NCI-H2196 treated with DMSO at 0.1 percent for 48 hours (cell line): ENCODE measurements around the gene PDS5B.

Experiments used
- DNase-seq: peaks from one replicate; lab custom pipeline; 2025; ENCODE audit not compliant: unreplicated experiment; lab: John Stamatoyannopoulos, UW

PDS5B gene

DNA sequence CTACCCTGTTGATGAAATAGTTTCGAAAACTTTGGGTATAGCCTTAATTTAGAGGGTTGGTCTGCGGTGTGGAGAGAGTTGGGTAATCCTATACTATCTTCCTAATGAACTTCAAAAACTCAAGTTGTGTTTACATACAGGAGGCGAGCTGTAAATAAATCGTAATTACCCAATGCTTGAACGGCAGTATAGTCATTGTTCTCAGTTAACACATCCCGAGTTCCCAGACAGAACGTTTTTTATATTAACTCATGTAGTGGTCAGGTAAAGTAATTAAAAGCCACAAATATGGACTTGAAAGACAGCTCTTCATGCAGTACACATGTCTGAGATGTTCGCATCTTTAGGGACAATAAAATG is 1.5 kb downstream of the PDS5B start:
- no peak for DNase-seq

DNA sequence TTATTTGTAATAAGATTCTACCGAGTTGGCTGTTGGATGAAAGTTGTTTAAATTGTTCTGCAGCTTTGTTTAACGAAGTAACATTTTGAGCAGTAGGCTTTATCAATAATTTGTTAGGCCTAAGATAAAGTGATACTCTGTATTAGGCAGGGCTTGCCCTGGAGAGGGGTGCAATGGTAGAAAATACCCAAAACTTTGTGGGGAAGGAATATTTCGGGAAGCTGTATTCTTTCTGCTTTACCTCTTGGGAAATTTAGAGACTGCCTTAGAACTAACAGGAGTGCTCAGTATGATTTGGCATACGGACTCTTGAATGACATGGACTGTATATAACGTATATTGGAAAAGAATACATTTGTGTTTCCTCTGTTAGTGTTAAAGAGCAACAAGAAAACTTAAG is 2.5 kb downstream of the PDS5B start:
- no peak for DNase-seq

DNA sequence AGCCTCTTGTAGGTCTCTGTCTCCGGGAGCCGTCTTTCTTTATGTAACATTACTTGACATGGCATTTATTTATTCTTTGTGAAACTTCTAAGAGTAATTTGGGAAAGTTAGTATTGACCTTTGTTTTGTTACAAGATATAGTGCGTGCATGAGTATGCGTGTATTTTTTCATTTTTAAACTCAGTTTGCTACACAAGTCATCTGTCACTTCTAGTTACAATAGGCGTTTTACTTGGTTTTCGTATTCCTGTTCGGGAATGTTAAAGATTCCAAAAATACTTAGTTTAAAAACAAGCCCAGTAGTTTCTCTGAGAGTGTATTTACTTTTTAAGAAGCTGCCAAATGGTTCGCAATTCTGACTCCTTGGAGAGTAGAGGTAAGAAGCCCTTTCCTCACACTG is 3.2 kb downstream of the PDS5B start:
- DNase-seq: no peak

DNA sequence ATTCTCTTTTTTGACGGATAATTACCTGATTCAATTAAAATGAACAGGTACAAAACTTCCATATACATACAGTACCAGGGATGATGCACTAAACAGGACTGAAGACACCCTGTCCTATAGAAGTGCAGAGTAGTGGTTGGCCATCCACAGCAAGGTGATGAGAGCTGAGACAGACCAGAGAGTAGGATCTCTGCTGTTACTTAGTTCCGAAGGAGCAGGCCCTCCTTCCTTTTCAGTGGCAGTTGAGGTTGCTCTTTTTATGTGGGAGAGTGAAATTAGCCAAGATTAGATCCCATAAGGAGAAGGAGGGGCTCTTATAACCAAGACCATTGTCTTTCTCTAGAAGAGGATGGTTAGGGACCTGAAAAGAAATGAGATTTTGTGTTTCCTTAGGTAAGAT is 4.0 kb downstream of the PDS5B start:
- no peak for DNase-seq

DNA sequence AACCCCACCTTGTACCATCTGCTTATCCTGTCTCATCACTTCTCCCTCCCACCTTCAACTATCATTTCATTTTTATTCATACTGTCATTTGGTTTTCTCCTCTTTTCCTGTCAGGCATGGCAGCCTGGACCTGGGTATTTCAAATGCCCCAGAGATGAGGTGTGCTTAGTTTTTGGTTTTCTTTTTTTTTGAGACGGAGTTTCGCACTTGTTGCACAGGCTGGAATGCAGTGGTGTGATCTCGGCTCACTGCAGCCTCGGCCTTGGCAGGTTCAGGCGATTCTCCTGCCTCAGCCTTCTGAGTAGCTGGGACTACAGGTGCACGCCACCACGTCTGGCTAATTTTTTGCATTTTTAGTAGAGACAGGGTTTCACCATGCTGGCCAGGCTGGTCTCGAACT is 5.8 kb downstream of the PDS5B start:
- no peak for DNase-seq

DNA sequence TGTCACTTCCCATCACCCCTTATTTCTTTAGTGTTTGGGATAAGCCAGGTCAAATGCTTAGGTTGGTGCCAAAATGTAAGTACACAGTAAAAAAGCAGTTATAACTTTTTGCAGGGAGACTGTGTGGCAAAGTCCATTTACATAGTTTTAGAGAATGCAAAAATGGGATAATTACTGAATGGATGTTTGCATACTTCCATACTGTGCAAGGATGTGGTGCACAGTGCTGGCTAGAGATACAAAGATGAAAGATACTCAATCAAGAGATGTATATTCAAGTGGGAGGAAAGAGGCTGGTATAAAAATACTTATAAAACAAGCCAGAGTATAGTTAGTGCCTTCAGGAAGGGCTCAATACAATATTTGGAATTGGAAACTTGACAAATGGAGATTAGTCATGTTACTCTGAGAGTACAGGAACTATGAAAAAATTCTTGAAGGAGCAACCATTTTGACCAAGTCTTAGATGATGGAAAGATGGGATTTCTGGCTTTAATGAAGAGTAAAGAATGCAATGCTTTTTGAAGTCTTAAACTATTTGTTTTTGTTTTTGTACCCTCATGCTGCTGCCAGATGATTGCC is 8.0 kb downstream of the PDS5B start:
- no peak for DNase-seq

DNA sequence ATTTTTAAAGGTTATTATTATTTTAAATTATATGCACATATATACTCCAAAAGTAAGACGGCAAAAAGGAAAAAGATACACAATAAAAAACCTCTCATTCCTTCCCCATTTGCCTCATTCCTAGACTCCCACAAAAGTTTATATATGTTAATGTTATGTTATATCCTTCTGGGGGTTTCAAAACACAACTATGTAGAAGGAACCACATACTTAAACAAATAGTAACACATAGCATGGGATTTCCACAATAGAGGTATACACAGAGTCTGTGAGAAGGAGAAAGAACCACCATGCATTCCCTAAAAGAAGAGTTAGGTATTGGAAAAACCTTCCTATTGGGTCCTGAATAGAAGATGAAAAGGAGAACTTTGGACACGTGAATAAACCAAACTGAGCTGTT is 9.1 kb downstream of the PDS5B start:
- no peak for DNase-seq

DNA sequence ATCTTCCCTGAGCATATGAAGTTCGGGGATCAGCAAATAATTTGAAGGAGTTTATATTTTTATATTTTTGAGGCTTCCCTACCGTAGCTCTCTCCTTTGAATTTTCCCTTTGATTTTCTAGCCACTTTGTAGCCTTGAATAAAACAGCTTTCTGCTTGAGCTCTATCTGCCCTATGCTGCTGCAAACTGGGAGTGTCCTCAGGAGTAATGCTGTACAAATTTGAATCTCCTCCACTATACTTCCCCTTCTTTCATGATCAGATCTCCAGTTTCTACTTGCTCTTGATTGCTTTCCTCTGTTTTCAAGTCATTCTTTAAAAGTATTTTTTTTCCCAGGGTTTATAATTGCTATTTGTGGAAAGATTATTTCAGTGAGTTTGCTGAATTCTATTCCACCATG is 14.6 kb downstream of the PDS5B start:
- DNase-seq: no peak

DNA sequence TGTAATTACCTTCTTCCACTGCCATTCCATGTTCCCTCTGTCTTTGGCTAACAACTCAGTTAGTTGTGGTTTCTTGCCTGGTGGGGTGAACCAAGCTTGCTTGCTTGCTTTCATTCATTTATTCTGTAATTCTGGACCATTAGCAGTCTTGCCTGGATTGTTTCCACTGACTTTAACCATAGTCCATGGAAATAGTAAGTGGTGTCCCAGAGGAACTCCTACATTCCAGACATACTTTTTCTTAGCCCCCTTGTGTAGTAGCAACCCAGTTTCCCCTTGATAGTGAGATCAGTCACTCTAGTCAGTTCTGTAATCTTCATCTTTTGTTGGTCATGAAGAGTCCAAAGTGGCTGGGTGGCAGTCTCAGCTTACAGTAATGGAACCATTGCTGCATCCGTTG is 23.2 kb downstream of the PDS5B start:
- no peak for DNase-seq

DNA sequence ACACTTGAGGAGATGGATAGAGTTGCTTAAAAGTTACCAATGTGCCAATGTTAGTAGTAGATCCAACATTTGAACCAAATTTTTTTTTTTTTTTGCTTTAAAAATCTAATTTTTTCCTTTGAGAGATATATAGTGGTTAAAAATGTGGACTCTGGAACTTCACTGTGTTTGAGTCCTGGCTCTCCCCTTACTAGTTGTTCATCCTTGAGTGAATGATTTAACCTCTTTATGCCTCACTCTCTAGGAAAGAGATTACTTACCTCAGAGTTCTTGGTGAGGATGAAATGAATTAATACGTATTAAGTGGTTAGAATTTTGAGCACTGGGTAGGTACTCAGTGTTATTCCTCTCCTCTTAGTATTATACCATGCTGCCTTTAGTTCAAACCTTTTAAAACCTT is 24.3 kb downstream of the PDS5B start:
- DNase-seq: no peak

DNA sequence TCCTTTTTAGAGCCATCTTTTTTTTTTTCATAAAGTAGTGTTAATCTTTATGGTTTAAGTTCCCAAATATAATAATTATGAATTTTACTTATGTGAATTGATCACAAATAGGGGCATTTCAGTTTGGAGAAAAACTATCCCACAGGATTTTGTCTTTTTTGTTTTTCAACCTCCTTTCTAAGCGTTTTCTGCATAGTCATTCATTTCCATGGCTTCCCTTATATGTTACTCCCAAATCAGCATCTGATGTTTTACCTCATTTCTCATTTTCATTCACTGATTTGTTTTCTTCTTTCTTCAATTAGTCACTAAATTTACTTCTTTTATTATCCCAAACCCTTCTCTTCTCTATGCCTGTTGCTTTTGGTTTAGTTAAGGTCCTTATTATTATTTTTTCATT is 24.7 kb downstream of the PDS5B start:
- DNase-seq: no peak

DNA sequence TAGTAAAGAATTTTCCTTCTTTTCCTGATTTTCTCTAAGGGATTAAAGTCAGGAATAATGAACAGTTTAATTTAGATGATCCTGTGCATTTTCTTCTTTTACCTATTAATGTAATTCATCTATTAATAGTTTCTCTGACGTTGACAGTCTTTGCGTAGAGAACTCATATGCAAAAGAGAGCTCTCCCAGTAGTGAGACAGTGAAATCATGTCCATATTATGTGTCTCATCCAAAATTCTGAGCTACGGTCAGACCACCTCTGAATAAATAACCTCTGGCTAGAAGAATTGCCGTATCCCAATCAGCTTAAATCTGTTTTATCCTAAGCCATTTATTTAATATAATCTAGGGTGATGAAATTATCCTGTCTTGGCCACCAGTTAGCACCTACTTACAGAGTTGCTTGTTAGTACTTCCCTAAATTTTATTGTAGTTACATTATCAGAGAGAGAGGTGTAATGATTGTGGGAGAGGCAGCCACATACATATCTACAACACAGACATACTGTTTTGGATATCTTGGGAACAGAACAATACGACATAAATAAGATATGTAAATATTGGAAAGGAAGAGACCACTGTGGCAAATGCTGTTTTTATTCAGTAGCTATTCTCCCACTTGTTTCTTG is 30.7 kb downstream of the PDS5B start:
- no peak for DNase-seq

DNA sequence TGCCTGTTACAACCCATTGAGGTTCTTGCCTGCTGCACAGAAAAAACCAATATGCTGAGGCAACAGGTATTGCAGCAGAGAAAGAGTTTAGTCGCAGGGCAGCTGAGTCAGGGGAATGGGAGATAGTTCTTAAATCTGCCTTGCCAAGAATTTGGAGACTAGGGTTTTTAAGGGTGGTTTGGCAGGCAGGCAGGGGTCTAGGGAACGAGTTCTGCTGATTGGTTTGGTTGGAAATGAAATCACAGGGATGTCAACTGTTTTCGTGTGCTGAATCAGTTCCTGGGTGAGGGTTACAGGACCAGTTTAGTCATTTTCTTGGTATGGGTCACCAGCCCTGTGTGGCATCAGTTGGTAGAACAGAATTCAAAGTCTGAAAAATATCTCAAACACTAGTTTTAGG is 36.6 kb downstream of the PDS5B start:
- DNase-seq: no peak

DNA sequence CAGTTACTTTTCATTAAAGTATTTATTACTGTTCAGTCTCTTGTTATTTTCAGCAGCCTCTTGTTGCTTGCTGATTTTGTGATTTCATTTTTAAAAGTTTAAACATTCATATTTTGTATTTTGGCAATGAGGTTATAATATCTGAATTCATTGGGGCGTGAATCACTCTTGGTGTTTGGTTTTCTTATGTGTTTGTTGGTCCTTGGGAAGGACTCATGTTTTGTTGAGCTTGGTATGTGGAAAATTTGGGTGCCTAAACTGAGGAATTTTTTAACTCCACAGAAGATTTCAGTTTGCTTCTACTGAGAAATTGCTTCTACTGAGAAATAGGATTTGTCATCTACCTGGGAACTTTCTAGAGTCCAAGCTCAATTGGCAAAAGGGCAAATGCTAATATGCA is 38.2 kb downstream of the PDS5B start:
- no peak for DNase-seq

DNA sequence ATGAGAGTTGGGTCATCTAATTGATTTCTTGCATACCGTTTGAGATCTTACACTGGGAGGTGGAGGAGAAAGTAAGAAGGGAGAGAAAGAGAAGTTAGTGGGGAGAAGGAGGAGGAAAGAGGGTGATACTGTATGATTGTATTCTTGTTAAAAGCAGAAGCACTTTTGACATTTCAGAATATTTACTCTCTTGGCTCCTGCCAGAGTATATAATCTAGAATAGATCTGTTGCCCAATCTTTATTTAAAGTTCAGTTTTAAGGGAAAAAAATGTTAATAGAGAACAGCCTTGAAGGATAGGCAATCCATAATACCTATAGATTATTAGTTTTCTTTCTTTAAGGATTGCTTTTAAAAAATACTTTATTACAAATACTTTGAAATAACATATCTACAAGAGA is 41.5 kb downstream of the PDS5B start:
- no peak for DNase-seq

DNA sequence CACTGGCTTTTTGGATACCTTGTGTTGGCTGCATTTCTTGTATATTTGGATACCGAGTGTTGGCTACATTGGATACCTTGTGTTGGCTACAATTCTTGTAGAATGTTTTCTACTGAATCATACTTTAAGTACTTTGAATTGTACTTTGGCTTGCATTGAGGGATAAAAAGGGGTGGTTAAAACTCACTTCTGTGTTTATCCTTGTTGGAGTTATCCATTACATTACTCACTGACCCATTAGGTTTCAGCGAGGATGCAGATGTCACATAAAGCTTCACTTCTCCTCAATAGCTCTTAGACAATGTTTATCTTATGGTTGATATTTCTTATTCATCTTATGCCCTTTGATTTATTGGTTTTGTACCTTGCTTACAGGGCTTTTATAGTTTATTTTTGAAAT is 43.1 kb downstream of the PDS5B start:
- DNase-seq: no peak

DNA sequence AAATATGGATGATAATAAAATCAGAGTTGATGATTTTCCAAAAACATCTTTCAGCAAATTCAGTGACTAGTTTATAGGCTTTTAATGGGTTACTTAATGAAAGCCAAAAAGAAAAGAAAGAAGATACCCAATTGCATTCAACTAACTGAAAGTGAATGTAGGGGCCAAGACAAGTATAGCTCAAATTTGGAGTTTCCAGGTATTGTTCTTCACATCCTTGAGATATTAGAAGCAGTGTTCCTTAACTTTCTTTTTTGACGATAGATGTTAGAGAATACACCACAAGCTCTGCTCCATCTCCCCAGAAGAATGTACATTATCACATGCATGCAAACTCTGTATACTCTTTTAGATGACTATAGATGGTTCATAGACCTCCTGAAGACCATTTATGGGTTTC is 43.6 kb downstream of the PDS5B start:
- DNase-seq: no peak

DNA sequence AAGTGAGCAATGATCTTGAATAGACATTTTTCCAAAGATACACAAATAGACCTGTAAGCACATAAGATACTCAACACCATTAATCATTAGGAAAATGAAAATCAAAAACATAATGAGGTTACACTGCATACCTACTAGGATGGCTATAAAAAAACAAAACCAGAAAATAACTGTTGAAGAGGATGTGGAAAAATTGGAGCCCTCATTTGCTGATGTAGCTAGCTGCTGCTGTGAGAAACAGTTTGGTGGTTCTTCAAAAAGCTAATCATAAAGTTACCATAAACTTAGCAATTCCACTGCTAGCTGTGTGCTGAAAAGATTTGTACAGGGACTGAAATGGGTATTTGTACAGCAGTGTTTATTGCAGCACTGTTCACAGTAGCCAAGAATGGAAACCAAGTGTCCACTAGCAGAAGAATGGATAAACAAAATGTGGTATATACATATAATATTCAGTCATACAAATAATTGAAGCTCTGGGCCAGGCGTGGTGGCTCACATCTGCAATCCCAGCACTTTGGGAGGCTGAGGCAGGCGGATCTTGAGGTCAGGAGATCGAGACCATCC is 46.2 kb downstream of the PDS5B start:
- DNase-seq: no peak

DNA sequence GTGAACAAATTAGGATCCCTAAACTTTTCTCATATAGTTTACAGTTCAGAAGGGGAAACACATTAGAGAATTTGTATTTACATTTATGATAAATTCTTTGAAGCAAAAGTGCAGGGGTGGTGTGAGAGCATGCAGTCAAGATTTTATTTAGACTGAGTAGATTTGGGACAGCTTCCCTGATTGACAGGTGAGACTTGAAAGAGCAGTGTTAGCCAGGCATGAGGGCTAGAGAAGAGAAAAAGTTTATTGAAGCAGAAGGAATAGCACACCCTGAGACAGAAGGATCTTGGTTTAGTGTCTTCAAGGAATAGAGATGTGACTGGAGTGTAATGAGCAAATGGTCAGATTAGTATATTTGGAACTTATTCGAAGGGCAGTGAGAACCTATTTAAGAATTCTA is 50.5 kb downstream of the PDS5B start:
- DNase-seq: no peak

DNA sequence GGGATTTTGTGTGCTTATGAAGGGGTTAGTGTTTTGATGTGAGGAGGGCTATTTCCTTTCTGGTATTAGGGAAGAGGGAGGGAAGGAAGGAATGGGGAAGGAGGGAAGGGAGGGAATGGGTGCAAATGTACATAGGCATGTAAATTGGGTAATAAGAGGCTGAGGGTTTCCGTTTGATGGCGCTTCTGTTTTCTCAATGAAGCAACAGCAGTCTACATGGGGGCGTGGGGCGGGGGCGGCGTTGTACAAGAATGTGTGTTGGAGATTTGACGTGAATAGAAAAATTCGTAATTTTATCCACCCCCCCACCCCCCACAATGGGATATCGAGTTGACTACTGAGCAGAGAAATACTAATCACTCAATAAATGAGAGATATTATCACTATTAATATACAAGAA is 52.5 kb downstream of the PDS5B start:
- DNase-seq: no peak

DNA sequence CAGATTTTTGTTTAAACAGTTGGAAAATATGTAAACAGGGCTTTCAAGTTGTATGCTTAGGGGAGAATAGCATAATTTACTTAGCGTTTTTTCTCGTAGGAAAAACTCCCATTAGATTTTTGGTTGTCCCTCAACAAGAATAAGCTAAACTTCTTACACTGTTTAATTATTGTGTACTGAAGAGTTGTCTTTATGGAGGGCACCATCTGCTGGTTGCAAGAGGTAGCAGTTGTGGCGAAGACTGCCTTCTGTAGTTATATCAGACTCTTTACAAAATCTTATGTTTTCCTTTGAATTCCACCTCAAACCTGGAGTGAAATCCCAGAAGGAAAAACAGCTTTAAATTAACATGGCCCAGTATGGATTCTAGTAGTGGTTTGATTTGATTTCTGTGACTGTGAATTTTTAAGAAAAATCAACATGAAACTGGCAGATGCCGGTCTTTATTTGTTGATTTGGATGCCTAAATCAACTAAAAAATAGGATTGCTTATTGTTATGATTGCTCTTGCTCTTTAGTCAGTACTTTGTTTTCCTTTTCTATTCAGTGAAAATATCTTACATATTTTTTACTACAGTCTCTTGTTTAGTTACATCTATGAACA is 53.4 kb downstream of the PDS5B start:
- no peak for DNase-seq

DNA sequence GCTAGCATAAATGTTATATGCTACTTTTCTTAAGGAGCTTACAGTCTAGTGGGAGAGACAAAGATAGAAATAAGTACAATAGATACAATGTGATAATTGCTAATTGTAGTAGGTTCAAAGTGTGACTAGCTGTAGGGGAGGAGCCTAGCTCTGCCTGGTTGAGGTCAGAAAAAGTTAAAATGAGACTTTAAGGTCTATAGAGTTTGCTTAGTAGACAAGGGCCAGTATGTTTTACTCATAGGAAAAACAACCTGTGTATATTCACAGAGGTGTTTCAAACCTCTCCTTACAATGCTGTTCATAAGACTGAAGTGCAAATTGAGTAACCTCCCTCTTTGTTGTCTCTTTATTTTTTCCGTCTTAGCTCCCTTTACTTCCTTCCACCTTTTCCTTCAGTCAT is 56.1 kb downstream of the PDS5B start:
- DNase-seq: no peak

DNA sequence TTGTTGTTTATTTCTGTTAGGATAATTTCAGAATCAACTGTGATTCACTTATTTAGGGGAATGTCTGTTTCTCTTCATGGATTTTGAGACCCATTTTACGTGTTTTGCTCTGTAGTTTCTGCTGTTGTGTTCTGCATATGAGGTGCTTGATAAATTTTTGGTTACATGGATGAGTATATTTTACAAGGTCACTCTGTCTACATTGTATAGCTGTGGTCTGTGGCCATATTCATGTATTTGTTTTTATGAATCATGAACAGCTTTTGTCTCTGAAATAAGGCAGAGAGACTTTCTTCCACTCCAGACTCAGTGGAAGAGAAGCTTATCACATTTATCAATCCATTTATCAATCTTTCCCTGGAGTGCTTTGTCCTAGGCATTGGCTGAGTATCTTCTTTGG is 56.6 kb downstream of the PDS5B start:
- DNase-seq: no peak
